GM23338 (cell line): Measurements from ENCODE around the gene MICAL3. TPM values are rescaled to one million over a fixed set of nuclear protein-coding genes. Genes with fewer than 3 reads are reported as not detected.

Experiments
- ATAC-seq: fragments of 200-7000 bp; cut with Tn5 transposase; 3 replicates; pipeline ENCODE4 v1.9.1; 2020
- DNase-seq: peaks from one replicate; pipeline ENCODE4 v3.0.0-alpha.2; 2015; ENCODE audit warnings: low spot score
- H2AFZ ChIP-seq: fragments of 200-600 bp; sonication (generic); 2 replicates; pipeline ENCODE4 v1.8.0; 2016; ENCODE audit warnings: antibody characterized with exemption, mild to moderate bottlenecking, moderate library complexity
- H3F3A ChIP-seq: fragments of 200-600 bp; sonication (generic); replicated peaks from 2 replicates; pipeline ENCODE4 v1.8.0; 2017; ENCODE audit warnings: antibody characterized with exemption, mixed run types, low read depth
- H3K27ac ChIP-seq: fragments of 200-600 bp; sonication (generic); 2 replicates; pipeline ENCODE4 v1.6.1; 2016; ENCODE audit warnings: low read depth
- H3K27me3 ChIP-seq: fragments of 200-600 bp; sonication (generic); 2 replicates; pipeline ENCODE4 v1.8.0; 2016; ENCODE audit warnings: mild to moderate bottlenecking, mixed run types, moderate library complexity; ENCODE audit not compliant: insufficient read depth
- H3K36me3 ChIP-seq: fragments of 200-600 bp; sonication (generic); 2 replicates; pipeline ENCODE4 v1.8.0; 2016; ENCODE audit warnings: mild to moderate bottlenecking; ENCODE audit not compliant: insufficient read depth
- H3K4me1 ChIP-seq: fragments of 200-600 bp; sonication (generic); 2 replicates; pipeline ENCODE4 v1.8.0; 2016; ENCODE audit warnings: mild to moderate bottlenecking, moderate library complexity; ENCODE audit not compliant: insufficient read depth
- H3K4me2 ChIP-seq: fragments of 200-600 bp; sonication (generic); 2 replicates; pipeline ENCODE4 v1.7.1; 2017; ENCODE audit warnings: mixed run types
- H3K4me3 ChIP-seq: fragments of 200-600 bp; sonication (generic); 2 replicates; pipeline ENCODE4 v1.6.1; 2016; ENCODE audit warnings: mixed run types
- H3K79me2 ChIP-seq: fragments of 200-600 bp; sonication (generic); replicated peaks from 2 replicates; pipeline ENCODE4 v1.8.0; 2017; ENCODE audit warnings: mild to moderate bottlenecking; ENCODE audit not compliant: insufficient read depth
- H3K9me2 ChIP-seq: fragments of 200-600 bp; sonication (generic); 2 replicates; pipeline ENCODE4 v1.8.0; 2017; ENCODE audit not compliant: insufficient read depth
- H4K20me1 ChIP-seq: fragments of 200-600 bp; sonication (generic); replicated peaks from 2 replicates; pipeline ENCODE4 v1.8.0; 2017; ENCODE audit warnings: mild to moderate bottlenecking; ENCODE audit not compliant: insufficient read depth
- H3K27ac Mint-ChIP-seq: 2 replicates; pipeline ENCODE4 v1.8.0; 2020; ENCODE audit warnings: inconsistent platforms, mild to moderate bottlenecking, moderate library complexity, mixed read lengths
- H3K27me3 Mint-ChIP-seq: 3 replicates; pipeline ENCODE4 v1.8.0; 2022; ENCODE audit warnings: low read depth, mild to moderate bottlenecking, moderate library complexity, mixed read lengths, inconsistent platforms; ENCODE audit not compliant: insufficient read depth, poor library complexity
- H3K36me3 Mint-ChIP-seq: 3 replicates; pipeline ENCODE4 v1.8.0; 2021; ENCODE audit warnings: low read depth, mild to moderate bottlenecking, inconsistent platforms, moderate library complexity, mixed read lengths
- H3K4me1 Mint-ChIP-seq: 3 replicates; pipeline ENCODE4 v1.8.0; 2020; ENCODE audit warnings: mild to moderate bottlenecking, inconsistent platforms, mixed read lengths
- H3K4me3 Mint-ChIP-seq: 3 replicates; pipeline ENCODE4 v1.8.0; 2021; ENCODE audit warnings: moderate library complexity, mild to moderate bottlenecking, inconsistent platforms, mixed read lengths
- H3K9me3 Mint-ChIP-seq: 3 replicates; pipeline ENCODE4 v1.8.0; 2020; ENCODE audit warnings: moderate library complexity, mild to moderate bottlenecking, inconsistent platforms, mixed read lengths
- EZH2 ChIP-seq: fragments of 200-600 bp; sonication (generic); IDR thresholded peaks from one replicate; pipeline ENCODE4 v1.8.0; 2017; ENCODE audit warnings: antibody characterized with exemption, mild to moderate bottlenecking, low read depth; ENCODE audit not compliant: unreplicated experiment
- EZH2phosphoT487 ChIP-seq: fragments of 200-600 bp; sonication (generic); IDR thresholded peaks from one replicate; pipeline ENCODE4 v1.8.1; 2018; ENCODE audit warnings: antibody characterized with exemption; ENCODE audit not compliant: unreplicated experiment
- JUNB ChIP-seq: IDR thresholded peaks from one replicate; pipeline ENCODE4 v1.6.1; 2016; ENCODE audit warnings: antibody characterized with exemption; ENCODE audit not compliant: unreplicated experiment
- NANOG ChIP-seq: IDR thresholded peaks from 2 replicates; pipeline ENCODE4 v1.6.1; 2016; ENCODE audit warnings: antibody characterized with exemption, borderline replicate concordance
- POLR2AphosphoS5 ChIP-seq: IDR thresholded peaks from 2 replicates; pipeline ENCODE4 v1.6.1; 2016; ENCODE audit warnings: antibody characterized with exemption, low read depth
- STAT1 ChIP-seq: IDR thresholded peaks from one replicate; pipeline ENCODE4 v1.6.1; 2016; ENCODE audit warnings: antibody characterized with exemption; ENCODE audit not compliant: unreplicated experiment
- ZNF114 ChIP-seq: fragments of 250-450 bp; sonication (Bioruptor Pico); IDR thresholded peaks from 2 replicates; pipeline ENCODE4 v1.5.0; 2020; ENCODE audit warnings: mild to moderate bottlenecking, moderate library complexity
- polyA plus RNA-seq: library from polyadenylated mRNA; unstranded; fragments of >200 nt; fragmentation: Nextera tagmentation; extraction: Ambion mirVana; gene quantifications from 2 replicates; pipeline ENCODE4 v1.2.1, GENCODE V29; 2016
- total RNA-seq: library from RNA; depleted of rRNA; stranded (reverse); fragments of >200 nt; shearing (Covaris generic); gene quantifications from 2 replicates; pipeline ENCODE4 v1.2.3, GENCODE V29; 2014
- TF ChIP-seq, protein P1 (sequence below): IDR thresholded peaks from 2 replicates; pipeline ENCODE4 v1.6.1; 2016; ENCODE audit warnings: antibody characterized with exemption
- TF ChIP-seq, protein P2 (sequence below): fragments of 250-450 bp; sonication (Bioruptor Pico); IDR thresholded peaks from 2 replicates; pipeline ENCODE4 v1.5.0; 2020; ENCODE audit warnings: mild to moderate bottlenecking, moderate library complexity
- TF ChIP-seq, protein P3 (sequence below), 2 experiments: fragments of 200-600 bp in 1 of 2; sonication (generic) in 1 of 2; conservative IDR thresholded peaks; 2 replicates each; pipeline versions ENCODE4 v1.5.1 to v1.6.1; 2016 to 2017; ENCODE audit warnings: antibody characterized with exemption in 2 of 2, low read depth in 2 of 2, mild to moderate bottlenecking in 2 of 2, moderate library complexity in 1 of 2

Gene MICAL3
- total and polyA plus RNA-seq, 2 experiments from 2014 or later: 10.1 to 33.9 TPM

DNA sequence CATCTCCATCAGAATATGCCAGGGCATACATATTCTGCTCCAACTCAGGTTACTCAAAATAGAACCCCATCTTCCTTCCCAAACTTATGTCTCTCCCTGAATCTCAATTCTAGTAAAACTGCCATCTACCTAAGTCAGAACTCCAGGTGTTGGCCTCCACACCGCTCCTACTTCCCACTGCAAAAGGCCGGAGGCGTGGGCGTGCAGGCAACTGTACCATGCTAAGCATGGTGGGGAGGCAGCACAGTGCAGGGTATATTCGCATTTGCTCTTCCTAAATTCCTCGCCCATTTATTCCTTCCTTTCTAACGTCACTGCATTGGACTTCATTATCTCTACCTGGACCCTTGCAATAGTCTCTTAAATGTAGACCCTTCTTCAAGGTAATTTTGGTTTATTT is 97.8 kb downstream of the MICAL3 start:
- Mint-ChIP-seq H3K27ac (no peak overlapping the region), H3K4me3 (no peak overlapping the region)

More for the DNA sequence above, 97.8 kb downstream of the MICAL3 start:
- Histone ChIP-seq H3F3A (peaks cover 2% of the 10 kb centered on the region; the same call in 1 of the 2 replicates), H3K4me3 (no peak overlapping the region), H3K36me3 (no peaks in the 10 kb centered on the region), H3K27me3 (no peaks in the 10 kb centered on the region), H3K27ac (no peak overlapping the region), H3K4me2 (no peak overlapping the region), H2AFZ (no peak overlapping the region), H3K4me1 (peaks cover 15% of the 10 kb centered on the region), H3K9me2 (no peaks in the 10 kb centered on the region; the same call in 1 of the 2 replicates), H3K79me2 (peaks cover 79% of the 10 kb centered on the region), H4K20me1 (peaks cover 11% of the 10 kb centered on the region; the same call in 1 of the 2 replicates)
- H3K27me3 Mint-ChIP-seq: no peaks in the 10 kb centered on the region
- no peaks in the 10 kb centered on the region for H3K9me3 Mint-ChIP-seq
- no peak for DNase-seq
- ATAC-seq: no peak
- H3K36me3 Mint-ChIP-seq: no peaks in the 10 kb centered on the region
- peaks cover 23% of the 10 kb centered on the region for H3K4me1 Mint-ChIP-seq
- TF ChIP-seq, protein P1, sequence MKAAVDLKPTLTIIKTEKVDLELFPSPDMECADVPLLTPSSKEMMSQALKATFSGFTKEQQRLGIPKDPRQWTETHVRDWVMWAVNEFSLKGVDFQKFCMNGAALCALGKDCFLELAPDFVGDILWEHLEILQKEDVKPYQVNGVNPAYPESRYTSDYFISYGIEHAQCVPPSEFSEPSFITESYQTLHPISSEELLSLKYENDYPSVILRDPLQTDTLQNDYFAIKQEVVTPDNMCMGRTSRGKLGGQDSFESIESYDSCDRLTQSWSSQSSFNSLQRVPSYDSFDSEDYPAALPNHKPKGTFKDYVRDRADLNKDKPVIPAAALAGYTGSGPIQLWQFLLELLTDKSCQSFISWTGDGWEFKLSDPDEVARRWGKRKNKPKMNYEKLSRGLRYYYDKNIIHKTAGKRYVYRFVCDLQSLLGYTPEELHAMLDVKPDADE: no peak
- TF ChIP-seq JUNB (no peak), EZH2 (no peak), STAT1 (no peak), NANOG (no peak), POLR2AphosphoS5 (no peak), ZNF114 (no peak), EZH2phosphoT487 (no peak)
- TF ChIP-seq, protein P2, sequence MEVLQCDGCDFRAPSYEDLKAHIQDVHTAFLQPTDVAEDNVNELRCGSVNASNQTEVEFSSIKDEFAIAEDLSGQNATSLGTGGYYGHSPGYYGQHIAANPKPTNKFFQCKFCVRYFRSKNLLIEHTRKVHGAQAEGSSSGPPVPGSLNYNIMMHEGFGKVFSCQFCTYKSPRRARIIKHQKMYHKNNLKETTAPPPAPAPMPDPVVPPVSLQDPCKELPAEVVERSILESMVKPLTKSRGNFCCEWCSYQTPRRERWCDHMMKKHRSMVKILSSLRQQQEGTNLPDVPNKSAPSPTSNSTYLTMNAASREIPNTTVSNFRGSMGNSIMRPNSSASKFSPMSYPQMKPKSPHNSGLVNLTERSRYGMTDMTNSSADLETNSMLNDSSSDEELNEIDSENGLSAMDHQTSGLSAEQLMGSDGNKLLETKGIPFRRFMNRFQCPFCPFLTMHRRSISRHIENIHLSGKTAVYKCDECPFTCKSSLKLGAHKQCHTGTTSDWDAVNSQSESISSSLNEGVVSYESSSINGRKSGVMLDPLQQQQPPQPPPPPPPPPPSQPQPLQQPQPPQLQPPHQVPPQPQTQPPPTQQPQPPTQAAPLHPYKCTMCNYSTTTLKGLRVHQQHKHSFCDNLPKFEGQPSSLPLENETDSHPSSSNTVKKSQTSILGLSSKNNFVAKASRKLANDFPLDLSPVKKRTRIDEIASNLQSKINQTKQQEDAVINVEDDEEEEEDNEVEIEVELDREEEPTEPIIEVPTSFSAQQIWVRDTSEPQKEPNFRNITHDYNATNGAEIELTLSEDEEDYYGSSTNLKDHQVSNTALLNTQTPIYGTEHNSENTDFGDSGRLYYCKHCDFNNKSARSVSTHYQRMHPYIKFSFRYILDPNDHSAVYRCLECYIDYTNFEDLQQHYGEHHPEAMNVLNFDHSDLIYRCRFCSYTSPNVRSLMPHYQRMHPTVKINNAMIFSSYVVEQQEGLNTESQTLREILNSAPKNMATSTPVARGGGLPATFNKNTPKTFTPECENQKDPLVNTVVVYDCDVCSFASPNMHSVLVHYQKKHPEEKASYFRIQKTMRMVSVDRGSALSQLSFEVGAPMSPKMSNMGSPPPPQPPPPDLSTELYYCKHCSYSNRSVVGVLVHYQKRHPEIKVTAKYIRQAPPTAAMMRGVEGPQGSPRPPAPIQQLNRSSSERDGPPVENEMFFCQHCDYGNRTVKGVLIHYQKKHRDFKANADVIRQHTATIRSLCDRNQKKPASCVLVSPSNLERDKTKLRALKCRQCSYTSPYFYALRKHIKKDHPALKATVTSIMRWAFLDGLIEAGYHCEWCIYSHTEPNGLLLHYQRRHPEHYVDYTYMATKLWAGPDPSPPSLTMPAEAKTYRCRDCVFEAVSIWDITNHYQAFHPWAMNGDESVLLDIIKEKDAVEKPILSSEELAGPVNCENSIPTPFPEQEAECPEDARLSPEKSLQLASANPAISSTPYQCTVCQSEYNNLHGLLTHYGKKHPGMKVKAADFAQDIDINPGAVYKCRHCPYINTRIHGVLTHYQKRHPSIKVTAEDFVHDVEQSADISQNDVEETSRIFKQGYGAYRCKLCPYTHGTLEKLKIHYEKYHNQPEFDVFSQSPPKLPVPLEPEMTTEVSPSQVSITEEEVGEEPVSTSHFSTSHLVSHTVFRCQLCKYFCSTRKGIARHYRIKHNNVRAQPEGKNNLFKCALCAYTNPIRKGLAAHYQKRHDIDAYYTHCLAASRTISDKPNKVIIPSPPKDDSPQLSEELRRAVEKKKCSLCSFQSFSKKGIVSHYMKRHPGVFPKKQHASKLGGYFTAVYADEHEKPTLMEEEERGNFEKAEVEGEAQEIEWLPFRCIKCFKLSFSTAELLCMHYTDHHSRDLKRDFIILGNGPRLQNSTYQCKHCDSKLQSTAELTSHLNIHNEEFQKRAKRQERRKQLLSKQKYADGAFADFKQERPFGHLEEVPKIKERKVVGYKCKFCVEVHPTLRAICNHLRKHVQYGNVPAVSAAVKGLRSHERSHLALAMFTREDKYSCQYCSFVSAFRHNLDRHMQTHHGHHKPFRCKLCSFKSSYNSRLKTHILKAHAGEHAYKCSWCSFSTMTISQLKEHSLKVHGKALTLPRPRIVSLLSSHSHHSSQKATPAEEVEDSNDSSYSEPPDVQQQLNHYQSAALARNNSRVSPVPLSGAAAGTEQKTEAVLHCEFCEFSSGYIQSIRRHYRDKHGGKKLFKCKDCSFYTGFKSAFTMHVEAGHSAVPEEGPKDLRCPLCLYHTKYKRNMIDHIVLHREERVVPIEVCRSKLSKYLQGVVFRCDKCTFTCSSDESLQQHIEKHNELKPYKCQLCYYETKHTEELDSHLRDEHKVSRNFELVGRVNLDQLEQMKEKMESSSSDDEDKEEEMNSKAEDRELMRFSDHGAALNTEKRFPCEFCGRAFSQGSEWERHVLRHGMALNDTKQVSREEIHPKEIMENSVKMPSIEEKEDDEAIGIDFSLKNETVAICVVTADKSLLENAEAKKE (CRISPR knock-in tag): no peak
- TF ChIP-seq, protein P3, sequence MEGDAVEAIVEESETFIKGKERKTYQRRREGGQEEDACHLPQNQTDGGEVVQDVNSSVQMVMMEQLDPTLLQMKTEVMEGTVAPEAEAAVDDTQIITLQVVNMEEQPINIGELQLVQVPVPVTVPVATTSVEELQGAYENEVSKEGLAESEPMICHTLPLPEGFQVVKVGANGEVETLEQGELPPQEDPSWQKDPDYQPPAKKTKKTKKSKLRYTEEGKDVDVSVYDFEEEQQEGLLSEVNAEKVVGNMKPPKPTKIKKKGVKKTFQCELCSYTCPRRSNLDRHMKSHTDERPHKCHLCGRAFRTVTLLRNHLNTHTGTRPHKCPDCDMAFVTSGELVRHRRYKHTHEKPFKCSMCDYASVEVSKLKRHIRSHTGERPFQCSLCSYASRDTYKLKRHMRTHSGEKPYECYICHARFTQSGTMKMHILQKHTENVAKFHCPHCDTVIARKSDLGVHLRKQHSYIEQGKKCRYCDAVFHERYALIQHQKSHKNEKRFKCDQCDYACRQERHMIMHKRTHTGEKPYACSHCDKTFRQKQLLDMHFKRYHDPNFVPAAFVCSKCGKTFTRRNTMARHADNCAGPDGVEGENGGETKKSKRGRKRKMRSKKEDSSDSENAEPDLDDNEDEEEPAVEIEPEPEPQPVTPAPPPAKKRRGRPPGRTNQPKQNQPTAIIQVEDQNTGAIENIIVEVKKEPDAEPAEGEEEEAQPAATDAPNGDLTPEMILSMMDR (conservative IDR thresholded peaks at IDR 0.05; ENCODE audit: low read depth in 2 of 2): no peak
